GM19395 (cell line): Measurements from ENCODE around the gene GSTCD.

Source experiments
- ATAC-seq: cut with Tn5 transposase; IDR thresholded peaks from one replicate; pipeline ENCODE4 v1.9.1; 2021; ENCODE audit warnings: mild to moderate bottlenecking, moderate library complexity; ENCODE audit not compliant: unreplicated experiment

The GSTCD gene

GRCh38 chr4:105871997-105872396, 163.4 kb downstream of the GSTCD start:
- no peak for ATAC-seq

GRCh38 chr4:105875233-105875632, 166.6 kb downstream of the GSTCD start:
- no peak for ATAC-seq

- ATAC-seq = no peak
Observed at GRCh38 chr4:105878668-105879067, 170.1 kb downstream of the GSTCD start.

DNA sequence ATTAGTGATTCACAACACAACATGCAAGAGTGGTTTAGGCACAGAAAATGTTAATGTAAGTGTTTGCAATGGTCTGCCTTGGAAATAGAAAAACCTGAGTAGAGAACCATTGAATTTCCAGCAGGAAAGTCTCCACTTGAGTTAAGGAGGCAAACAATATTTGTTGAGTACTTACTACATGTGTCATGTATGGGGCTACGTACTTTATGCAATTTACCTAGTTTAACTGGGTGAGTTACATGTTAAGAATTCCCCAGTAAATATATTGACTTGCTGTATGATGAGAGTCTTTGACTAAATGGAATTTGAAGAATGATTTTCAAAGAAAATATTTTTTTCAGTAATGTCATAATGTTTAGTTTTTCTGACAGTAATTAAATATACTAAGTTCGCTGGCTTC, 178.9 kb downstream of the GSTCD start:
- ATAC-seq = no peak

DNA sequence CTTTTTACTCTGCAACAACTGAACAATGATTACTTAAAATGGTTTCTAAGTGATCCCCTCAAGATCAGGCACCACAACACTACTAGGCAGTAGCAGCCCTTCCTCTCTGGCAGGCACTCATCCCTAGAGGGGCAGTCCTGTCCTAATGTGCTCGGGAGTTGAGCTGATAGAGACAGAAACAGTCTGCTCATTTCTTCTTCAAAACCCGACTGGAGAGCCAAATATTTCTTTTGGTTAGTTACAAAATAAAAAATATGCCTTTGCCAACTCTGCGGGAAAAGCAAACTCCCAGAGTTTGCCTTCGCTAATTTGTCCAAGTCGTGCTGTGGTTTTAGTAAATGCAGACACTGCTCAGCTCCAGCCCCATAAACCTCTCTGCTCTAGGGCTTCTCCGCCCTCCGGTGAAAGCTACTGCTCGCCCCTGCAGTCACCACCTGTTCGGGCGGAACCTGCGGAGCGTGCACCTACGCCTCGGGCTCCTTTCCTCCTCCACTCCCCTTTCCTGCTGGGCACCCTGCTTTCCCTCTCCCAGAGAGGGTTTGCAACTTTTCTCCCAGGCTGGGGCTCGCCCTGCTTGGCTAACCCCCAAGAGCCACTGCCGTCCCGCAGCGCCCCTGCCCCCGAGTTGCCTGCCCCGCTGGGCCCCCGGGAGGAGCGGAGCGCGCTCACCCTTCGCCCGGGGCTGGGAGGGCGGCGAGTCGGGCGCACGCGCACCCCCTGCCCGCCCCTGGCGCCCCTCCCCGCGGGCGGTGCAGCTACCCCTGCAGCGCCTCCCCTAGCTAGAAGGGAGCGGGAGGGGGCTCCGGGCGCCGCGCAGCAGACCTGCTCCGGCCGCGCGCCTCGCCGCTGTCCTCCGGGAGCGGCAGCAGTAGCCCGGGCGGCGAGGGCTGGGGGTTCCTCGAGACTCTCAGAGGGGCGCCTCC, 186.3 kb downstream of the GSTCD start, which contains the start of gene NPNT:
TSS of gene NPNT (plus strand) at position 812 of the 923 bp plus-strand sequence. CDS start 182 bp downstream, outside the sequence.
- ATAC-seq = peak; percentile 48

DNA sequence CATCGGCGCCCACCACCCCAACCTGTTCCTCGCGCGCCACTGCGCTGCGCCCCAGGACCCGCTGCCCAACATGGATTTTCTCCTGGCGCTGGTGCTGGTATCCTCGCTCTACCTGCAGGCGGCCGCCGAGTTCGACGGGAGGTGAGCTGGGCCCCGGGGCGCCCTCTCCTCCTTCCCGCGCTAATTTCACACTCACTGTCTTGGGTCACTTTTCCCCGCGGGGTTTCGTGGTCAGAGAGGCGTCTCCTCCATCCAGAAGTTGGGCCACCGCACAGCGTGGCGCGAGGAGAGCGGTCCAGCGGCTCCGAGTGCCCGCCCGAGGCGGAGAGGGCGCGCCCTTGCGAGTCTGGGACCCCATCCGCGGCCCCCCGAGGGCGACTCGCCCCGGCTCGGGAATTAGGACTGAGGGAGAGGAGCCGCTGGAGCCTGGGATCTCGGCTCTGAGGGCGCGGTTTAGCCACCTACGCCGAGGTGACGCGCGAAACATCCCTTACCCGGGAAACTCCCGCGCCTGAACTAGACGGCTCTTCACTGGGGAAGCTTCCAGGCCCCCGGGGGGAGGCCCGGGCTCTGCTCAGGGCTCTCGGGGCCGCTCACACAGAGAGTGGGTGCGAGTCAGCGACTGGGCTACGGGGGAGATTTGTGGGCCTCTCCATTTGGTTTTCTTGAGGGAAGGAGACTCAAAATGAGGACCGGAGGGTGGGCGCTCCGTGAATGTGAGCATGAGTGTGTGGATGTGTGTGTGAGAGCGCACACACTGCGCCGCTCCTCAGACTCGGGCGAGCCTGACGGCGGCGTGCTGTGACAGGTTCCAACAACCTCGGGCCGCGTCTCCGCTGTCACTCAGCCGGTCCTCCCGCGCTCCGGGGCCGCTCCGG, 187.2 kb downstream of the GSTCD start:
- ATAC-seq = peak; percentile 46

- peak; percentile 28 for ATAC-seq
Observed at GRCh38 chr4:105896461-105896942, 187.9 kb downstream of the GSTCD start.
